NCI-H1436 (cell line): ENCODE measurements around the gene SCFD1.
A peak's percentile ranks its signal among the peaks of the same experiment; 100 is the strongest.
"Not testable (repeated sequence)": the region's sequence is repeated elsewhere in the genome, so short reads cannot be mapped to it uniquely, and the experiment has no call there.

ENCODE experiments used
- DNase-seq: peaks from one replicate; lab custom pipeline; 2025; lab: John Stamatoyannopoulos, UW

Gene SCFD1

GRCh38 chr14:30621940-30622830 lies at the start of gene SCFD1:
Gene SCFD1, plus strand, starts transcription at chr14:30622319. Its CDS starts 20 bp downstream, at chr14:30622339.
- DNase-seq, result peak; percentile 91

DNA sequence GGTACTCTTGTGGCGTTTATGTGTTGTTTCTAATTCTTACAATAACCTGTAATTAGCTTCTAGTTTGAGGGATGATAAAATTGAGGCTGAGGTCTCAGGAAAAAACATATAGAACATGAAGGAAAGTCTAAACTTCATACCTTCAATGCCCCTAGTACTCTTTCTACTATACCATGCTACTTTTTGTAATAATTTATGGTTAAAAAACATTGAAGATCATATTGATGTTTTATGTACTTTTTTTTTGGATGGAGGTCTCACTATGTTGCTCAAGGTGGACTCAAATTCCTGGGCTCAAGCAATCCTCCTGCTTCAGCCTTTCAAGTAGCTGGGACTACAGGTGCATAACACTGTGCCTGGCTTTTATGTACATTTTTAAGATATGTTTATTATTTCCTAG lies 49.3 kb upstream of the SCFD1 start:
- DNase-seq, result no peak

- no peak for DNase-seq
Observed at GRCh38 chr14:30573226-30573814, 48.8 kb upstream of the SCFD1 start.

GRCh38 chr14:30573966-30574365 lies 48.2 kb upstream of the SCFD1 start:
- no peak for DNase-seq

DNA sequence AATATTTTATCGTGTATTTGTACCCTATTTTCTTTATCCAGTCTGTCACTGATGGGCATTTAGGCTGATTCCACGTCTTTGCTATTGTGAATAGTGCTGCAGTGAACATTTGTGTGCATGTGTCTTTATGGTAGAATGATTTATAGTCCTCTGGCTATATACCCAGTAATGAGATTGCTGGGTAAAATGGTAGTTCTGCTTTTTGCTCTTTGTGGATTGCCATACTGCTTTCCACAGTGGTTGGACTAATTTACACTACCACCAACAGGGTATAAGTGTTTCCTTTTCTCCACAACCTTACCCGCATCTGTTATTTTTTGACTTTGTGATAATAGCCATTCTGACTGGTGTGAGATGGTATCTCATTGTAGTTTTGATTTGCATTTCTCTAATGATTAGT lies 47.3 kb upstream of the SCFD1 start:
- DNase-seq, result not testable (repeated sequence)

GRCh38 chr14:30576333-30576732 lies 45.8 kb upstream of the SCFD1 start:
- not testable (repeated sequence) for DNase-seq

DNA sequence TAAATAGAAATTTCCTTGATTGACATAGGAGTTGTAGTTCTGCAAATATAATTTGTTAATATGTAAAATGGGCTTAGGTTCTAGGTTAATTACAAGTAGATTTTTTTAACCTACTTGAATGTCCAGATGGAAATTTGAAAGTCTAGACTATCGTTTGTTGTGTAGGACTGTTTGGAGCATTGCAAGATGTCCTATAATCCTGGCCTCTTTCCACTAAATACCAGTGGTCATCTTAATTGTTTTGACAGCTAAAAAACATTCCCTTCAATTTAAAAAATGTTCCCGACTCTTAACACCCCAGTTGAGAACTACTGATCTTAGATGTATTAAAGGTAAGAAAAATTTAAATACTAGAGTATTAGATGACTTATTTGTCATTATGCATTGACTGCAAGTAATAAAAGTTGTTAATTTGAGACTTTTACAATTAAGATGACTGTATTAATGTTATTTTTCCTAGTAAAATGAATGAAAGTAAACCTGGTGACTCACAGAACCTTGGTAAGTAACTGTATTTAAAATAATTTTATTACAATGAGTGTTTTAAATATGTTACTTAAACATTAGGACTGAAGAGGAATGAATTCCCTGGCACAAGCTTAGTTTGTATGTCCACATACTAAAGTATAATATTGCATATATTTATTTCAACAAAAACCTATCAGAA lies 41.4 kb upstream of the SCFD1 start:
- DNase-seq, result no peak

DNA sequence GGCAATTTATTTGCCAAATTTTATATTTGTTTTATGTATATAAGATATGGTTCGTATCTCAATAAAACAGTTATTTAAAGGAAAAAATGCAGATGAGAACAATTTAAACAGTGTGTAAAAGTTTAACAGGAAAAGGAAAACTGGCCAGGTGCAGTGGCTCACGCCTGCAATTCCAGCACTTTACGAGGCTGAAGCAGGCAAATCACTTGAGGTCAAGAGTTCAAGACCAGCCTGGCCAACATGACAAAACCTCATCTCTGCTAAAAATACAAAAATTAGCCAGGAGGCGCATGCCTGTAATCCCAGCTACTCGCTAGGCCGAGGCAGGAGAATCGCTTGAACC lies 40.9 kb upstream of the SCFD1 start:
- no peak for DNase-seq

DNA sequence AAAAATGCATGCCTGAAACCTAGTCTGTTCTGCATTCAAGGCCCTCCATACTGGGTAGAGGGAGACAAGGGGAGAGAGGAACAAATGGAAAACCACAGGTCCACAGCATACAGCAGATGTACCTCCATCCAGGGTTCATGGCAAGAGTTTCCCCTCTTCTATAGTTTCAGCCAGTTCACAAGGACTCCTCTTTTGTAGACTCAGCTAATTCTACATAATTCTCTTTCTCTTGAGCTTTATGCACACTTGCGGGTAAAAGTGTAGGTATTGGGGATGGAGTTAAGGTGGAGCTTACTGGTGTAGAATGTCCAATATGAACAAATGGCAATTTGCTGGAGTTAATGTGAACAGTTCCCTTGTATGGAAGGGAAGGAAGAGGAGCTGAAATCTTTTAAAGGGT lies 39.7 kb upstream of the SCFD1 start:
- no peak for DNase-seq

DNA sequence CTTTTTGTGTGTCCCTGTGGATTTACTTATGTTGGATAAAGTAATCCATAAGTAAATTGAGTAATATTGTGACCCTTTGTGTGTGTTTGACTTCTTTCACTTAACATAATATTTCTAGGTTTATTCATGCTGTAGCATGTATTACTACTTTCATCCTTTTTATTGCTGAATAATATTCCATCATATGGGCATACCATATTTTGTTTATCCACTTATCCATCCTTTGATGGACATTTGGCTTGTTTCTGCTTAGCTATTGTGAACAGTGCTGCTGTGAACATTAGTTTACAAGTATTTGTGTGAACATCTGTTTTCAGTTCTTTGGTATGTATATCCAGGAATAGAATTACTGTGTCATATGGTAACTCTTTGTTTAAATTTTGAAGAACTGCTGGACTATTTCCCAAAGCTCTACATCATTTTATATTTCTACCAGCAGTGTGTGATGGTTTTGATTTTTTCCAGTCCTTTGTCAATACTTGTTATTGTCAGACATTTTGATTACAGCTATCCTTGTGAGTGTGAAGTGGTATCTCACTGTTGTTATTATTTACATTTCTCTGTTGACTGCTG lies 38.0 kb upstream of the SCFD1 start:
- DNase-seq, result no peak

DNA sequence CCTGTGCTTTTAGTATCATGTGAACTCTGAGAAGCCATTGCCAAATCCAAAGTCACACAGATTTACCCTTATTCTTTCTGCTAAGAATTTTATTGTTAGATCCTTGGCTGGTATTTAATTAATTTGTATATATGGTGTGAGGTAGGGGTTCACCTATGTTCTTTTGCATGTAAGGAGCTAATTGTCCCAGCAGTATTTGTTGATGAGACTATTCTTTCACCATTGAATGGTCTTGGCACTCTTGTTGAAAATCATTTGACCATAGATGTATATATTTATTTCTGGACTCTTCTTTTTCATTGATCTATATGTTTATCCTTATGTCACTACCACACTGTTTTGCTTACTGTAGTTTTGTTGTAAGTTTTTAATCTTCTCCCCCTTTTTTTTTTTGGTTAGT lies 36.9 kb upstream of the SCFD1 start:
- no peak for DNase-seq

DNA sequence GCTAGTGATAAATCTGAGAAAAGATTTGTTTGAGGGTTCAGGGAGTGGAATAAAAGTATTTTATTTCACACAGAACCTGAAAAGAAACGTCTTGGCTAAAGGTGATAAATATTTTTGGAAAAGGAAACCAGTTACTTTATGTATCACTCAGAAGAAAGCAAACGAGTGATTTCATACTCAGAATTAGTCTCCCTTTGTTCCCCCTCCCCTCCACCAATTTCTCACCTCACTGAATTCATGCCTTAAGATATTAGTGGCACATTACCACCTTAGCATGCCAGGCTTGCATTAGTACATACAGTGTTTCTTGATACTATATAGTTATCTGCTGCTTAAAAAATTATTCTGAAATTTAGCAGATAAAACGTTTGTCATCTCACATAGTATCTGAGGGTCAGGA lies 35.0 kb upstream of the SCFD1 start:
- DNase-seq, result no peak

GRCh38 chr14:30588873-30589272 lies 33.2 kb upstream of the SCFD1 start:
- DNase-seq, result no peak

DNA sequence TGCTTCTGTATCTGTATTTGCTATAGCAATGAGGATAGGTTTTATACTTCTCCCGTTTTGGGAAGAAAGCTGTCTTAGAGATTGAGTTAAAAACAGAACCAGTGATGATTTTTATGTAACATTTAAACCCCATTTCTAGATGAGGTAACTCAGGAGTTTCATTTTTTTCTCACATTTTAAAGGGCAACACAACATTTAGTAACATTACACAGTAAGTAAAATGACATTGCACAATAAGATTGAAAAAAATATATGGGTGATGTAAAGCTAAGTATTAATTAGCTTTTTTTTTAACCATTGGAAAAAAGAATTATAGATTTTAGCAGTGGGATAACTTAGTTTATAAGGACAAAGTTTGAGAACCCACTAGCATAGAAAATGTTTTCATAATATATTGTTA lies 25.2 kb upstream of the SCFD1 start:
- no peak for DNase-seq

DNA sequence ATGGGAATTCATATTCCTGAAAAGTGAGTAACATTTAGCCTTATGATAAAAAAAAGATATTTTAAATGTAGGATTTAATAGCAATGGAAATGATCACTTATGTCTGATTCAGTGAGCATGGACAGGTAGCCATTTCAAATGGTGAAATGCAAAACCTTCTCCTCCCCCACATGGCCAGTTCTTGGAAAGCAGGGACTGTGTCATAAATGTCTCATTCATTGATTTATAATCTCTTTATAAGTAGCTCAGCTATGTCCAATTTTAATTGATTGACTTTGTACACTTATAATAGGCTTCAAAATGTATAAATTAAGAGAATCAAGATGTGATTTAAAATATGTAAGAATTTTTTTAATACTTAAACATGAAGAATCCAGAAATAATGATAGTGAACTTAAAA lies 24.6 kb upstream of the SCFD1 start:
- no peak for DNase-seq

GRCh38 chr14:30600922-30601918 lies 20.9 kb upstream of the SCFD1 start:
- DNase-seq, result no peak

- no peak for DNase-seq
Observed at GRCh38 chr14:30603402-30603801, 18.7 kb upstream of the SCFD1 start.

GRCh38 chr14:30604696-30605095 lies 17.4 kb upstream of the SCFD1 start:
- not testable (repeated sequence) for DNase-seq

DNA sequence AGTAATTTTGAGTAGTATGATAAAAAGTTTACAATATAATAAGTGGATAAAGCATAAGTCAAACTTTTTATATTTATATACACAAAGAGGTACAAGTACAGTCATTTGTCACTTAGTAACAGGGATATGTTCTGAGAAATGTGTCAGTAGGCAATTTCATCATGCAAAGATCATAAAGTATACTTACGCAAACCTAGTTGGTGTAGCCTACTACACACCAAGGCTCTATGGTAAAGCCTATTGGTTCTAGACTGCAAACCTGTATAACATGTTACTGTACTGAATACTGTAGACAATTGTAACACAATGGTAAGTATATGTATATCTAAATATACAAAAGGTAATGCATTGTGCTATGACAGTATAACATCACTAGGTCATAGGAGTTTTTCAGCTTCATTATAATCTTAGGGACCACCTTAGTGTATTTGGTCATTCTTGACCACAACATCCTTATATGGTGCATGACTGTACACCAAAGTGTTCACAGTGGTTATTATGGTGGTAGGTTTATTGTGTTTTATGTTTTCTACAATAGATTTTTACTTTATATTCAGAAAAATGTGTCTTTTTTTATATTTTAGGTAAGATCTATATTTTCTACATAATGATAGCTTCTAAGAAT lies 14.9 kb upstream of the SCFD1 start:
- no peak for DNase-seq

DNA sequence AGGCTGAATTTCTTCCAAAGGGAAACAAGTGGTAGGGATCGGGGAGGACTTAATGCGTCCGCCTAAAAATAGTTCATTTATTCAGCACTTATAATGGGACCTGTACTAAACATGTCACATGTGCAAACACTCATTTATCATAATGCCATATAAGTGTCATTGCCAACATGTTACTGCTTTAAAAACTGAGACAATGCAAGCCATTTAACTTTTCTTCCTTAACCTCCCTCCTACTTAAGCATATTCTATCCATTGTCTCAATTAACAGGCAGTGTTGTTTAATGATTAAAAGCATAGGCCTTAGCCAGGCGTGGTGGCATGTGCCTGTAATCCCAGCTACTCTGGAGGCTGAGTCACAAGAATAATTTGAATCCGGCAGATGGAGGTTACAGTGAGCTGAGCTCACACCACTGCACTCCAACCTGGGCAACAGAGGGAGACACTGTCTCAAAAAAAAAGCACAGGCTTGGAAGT lies 13.5 kb upstream of the SCFD1 start:
- no peak for DNase-seq

- peak; percentile 68 for DNase-seq
Observed at GRCh38 chr14:30610787-30611343, 11.3 kb upstream of the SCFD1 start.
